Renal cortex interstitium (tissue), 11 donors: ENCODE data around the gene GTPBP2. TPM values are rescaled to one million over a fixed set of nuclear protein-coding genes. Genes with fewer than 3 reads are reported as not detected.
A peak's percentile ranks its signal among the peaks of the same experiment; 100 is the strongest.

Experiments used
- DNase-seq, 11 donors: peaks; one replicate each; pipeline ENCODE4 v3.0.0-alpha.2; 2013; ENCODE audit warnings: low read depth in 9 of 11, low spot score in 4 of 11; ENCODE audit errors: extremely low read depth in 1 of 11
- polyA plus RNA-seq, 3 donors: library from polyadenylated mRNA; unstranded; fragments of 120-200 nt; gene quantifications; one replicate each; pipeline ENCODE4 v1.2.1, GENCODE V29; 2013; ENCODE audit not compliant: insufficient read length in 3 of 3

Gene GTPBP2
- polyA plus RNA-seq, 3 donors, result 50.0 to 62.0 (median 51.9) TPM

GRCh38 chr6:43630980-43631619, 2.0 kb upstream of the GTPBP2 start:
- no peak for DNase-seq

DNA sequence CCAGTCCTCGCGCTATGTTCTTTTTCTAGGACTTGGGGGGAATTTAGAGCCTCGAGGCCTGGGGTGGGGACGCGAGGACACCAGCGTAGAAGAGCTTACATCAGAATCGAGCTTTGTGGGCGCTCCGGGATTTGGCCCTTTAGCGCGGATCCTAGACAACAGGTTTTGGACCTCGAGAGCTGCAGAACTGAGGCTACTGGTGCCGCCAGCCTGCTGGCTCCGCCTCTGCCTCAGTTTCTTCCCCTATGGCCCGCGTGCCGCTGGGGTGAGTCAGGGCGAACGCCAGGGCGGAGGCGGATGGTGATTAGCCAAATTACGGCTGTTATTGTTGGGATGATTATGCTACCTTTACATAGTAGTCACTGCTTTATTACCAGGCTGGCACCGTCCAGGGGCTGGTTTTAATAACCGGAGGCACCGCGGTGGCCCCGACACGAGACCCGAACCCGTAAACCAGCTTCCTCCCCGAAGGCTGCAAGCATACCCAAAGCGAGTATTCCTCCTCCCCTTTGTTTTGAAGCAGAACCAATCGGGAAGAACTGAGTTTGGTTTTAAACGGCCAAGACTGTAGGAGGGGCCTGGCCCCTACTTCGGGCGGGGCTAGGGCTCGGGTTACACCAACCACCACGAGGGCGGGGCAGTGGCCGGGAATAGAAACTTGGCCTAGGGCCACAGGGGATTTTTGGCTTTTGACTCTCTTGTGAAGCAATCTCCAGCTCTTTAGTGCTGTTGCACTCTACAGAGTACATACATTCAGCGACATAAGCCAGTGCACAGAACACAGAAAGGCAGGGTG, 639 bp upstream of the GTPBP2 start:
- DNase-seq, result peak; percentile 89 to 98 (median 94)

- DNase-seq, result peak in 8 of 11 donors; percentile 29 to 71 (median 56)
These were observed 516 bp downstream of the GTPBP2 start for GRCh38 chr6:43628393-43629103.

- peak in 5 of 11 donors; percentile 20 to 55 (median 48) for DNase-seq
These were observed 1.8 kb downstream of the GTPBP2 start for GRCh38 chr6:43627008-43627825.

- DNase-seq, result no peak
These were observed 3.6 kb downstream of the GTPBP2 start for GRCh38 chr6:43625393-43625992.

- DNase-seq, result no peak
These were observed 4.2 kb downstream of the GTPBP2 start for GRCh38 chr6:43624786-43625288.

- no peak for DNase-seq
These were observed 4.9 kb downstream of the GTPBP2 start for GRCh38 chr6:43623880-43624785.

GRCh38 chr6:43622541-43622940, 6.5 kb downstream of the GTPBP2 start:
- no peak for DNase-seq

GRCh38 chr6:43621836-43622180, 7.3 kb downstream of the GTPBP2 start:
- DNase-seq, result no peak

DNA sequence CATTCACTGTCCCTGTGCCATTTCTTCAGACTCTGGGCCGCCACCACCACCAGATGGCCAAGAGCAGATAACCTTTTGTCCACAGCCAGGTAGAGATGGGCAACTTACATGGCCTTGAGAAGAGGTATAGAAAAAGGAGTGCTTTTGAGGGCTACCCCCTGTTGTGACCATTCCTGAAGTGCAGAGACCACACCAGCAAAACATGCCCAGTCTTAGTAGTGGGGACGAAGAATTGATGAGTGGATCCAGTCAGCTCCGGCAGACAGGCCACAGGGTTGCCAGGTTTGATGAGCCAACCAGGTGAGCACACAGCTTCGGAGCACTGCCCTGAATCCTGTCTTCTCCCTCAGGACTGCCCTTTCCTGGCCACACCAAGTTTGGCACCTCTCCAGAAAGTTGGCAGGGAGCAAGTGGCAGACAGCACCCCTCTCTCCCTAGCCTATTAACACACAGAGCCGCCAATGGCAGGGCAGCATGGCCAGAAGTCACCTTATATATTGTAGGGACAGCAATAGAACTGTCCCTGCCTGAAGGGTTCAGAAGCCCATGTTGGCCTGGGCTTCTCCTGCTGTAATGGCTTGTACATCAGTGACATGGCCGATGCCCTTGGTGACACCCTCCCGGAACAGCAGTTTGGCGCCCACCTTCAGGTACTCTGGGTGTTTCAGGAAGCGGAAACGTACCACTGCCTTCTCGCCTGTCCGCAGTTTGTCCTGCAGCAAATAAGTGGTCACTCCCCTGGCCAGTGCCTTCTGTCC, 7.8 kb downstream of the GTPBP2 start:
- DNase-seq, result no peak

- no peak for DNase-seq
These were observed 12.2 kb downstream of the GTPBP2 start for GRCh38 chr6:43616725-43617472.

DNA sequence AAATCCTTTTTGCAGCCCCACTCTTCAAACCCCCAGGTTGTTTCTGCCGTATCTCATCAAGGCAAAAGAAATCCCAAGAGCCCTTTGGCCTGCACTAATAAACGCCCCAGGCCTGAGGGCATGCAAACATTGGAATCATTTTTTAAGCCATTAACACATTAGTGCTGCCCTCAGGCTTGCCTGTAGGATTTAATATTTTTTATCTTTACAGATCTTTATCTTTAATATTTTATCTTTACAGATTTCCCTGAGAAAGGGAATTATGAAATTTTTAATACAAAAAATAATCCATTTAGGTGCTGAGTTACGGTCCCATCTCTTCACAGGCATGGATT, 14.7 kb downstream of the GTPBP2 start:
- DNase-seq, result no peak

DNA sequence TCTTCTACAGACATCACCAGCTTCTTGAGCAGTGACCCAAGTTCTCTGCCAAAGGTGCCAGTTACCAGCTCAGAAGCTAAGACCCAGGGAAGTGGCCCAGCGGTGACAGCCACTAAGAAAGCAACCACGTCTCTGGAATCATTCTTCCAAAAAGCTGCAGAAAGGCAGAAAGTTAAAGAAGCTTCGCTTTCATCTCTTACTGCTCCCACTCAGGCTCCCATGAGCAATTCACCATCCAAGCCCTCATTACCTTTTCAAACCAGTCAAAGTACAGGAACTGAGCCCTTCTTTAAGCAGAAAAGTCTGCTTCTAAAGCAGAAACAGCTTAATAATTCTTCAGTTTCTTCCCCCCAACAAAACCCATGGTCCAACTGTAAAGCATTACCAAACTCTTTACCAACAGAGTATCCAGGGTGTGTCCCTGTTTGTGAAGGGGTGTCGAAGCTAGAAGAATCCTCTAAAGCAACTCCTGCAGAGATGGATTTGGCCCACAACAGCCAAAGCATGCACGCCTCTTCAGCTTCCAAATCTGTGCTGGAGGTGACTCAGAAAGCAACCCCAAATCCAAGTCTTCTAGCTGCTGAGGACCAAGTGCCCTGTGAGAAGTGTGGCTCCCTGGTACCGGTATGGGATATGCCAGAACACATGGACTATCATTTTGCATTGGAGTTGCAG, 15.2 kb downstream of the GTPBP2 start:
- DNase-seq, result no peak

GRCh38 chr6:43610431-43610830, 18.6 kb downstream of the GTPBP2 start:
- DNase-seq, result no peak

DNA sequence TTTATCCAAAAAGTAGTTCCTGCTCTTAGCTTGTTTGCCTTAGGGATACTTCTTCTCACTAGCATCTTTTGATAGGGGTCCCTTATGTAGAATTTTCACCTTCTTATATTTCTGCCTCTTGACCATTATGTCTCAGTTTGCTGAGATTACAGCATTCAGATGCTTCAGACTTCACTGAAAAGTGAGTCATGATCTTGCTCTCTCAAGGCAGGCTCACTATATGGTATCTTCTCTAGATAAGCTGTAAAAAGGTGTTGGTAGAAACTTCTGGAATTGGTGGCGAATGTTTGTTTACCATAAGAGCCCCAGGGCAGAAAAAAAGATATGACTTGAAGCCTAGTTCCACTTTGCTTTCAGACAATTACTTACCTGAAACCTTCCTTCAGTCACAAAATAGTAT, 19.7 kb downstream of the GTPBP2 start:
- DNase-seq, result no peak

DNA sequence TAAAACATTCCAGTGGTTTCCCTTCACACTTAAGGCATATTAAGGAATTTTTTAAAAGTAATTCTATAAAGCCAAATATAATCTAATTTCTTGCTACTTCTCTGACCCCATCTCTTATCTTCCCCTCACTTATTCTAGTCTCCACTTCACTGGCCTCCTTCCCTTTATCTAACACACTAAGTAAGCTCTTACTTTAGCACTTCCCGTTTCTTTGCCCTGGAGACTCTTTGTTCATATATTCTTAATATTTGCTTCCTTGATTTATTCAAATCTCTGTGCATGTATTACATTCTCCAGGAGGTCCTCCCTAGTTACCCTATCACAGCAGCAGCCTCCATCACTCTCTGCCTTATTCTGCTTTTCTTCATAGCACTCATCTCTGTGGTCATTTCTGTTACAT, 20.3 kb downstream of the GTPBP2 start:
- no peak for DNase-seq
